ENCODE data around the gene BCAS3. TPM values are rescaled to one million over a fixed set of nuclear protein-coding genes. Genes with fewer than 3 reads are reported as not detected.

BCAS3 gene
- total RNA-seq, 1 experiment from 2014 or later = 11.4 TPM

DNA sequence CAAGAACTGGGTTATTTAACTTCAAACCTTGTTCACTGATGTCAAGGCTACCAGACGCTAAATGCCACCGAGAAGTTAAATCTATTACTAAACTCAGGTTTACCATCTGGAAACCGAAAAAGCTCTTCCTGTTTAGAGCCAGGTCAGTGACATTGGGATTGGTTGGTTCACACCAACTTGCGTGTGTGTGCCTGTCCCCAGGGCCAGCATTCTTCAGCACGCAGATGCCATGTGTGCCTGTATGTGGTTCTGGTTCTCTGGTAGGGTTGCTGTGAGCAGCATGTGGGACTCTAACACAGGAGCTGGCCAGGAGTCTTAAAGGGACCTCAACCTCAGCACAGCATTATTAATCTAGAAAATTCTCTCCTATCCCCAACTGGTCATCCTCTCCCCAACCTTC is 703.9 kb downstream of the BCAS3 start:
- no peak overlapping the region for H3K4me3 ChIP-seq (ENCODE audit: insufficient read depth, low read depth, low read length)
- DNase-seq = no peak
- no peaks in the 10 kb centered on the region for H3K27me3 ChIP-seq (ENCODE audit: control insufficient read depth, insufficient read depth, low read length)
- H3K36me3 ChIP-seq (replicated peaks; ENCODE audit: control insufficient read depth, insufficient read depth, low read length) = no peaks in the 10 kb centered on the region

DNA sequence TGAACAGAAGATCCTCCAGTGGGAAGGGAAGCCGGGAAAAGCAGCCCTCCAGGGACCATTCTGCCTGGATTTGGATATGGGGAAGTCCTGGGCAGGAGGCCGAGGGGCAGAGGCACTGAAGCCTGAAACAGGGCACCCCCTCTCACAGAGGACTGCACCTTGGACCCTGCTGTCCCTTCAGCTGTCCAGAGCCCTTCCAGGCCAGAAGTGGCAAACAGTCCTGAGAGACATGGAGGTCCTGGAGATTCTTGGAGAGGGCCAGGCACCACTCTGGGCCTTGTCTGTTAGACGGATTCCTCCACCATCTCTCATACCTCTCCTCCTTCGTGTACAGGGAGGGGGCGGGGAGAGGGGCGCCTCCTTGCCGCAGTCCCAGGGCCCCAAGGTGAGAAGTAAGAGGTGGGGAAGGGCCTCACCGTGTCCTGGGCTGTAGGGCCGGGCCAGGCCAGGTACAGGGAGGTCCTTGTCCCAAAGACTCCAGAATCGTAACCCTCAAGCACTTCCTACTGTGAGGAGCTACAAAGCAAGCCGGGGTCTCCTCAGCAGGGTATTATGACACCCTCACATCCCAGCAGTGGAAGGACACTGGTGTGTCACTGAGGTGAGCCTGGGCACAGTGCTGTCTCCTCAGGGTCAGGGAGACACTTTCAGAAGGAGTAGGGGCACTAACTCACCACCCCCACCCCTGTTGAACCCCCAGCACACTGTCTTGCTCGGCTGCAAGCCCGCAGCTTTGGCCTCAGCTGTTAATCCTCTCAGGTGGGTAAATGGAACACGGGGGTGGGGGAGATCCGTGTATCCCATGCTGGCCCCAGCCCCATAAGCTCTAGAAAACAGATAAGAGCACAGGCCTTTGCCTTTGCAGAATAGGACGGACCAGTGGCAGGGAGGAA is 705.4 kb downstream of the BCAS3 start:
- no peak for DNase-seq
- no peaks in the 10 kb centered on the region for H3K27me3 ChIP-seq (ENCODE audit: control insufficient read depth, insufficient read depth, low read length)
- H3K36me3 ChIP-seq (replicated peaks; ENCODE audit: control insufficient read depth, insufficient read depth, low read length) = no peaks in the 10 kb centered on the region
- H3K4me3 ChIP-seq (ENCODE audit: insufficient read depth, low read depth, low read length) = no peak overlapping the region

DNA sequence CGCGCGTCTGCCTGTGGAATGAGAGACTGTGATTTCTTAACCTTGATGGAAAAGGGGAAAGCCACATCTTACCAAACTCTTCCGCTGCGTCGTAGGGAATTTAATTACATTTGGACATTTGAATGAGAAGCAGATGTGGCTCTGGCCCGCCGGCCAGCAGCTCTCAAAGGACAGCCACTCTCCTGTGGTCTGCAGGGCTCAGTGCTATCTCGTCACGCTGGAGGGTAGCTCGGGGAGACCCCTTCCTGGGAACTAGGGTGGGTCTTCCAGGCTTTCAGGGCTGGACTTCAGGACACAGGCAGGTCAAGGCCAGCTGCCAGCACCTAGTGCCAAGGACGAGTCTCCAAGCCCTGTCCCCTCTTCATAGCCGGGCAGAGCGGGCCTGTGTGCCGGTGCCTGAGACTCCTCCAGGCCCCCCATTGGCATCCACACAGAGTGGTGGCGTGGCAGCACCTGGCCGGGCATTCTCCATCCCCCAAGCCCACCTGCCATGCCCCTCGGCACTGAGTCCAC is 706.1 kb downstream of the BCAS3 start:
- DNase-seq = no peak
- Histone ChIP-seq H3K36me3 (replicated peaks; ENCODE audit: control insufficient read depth, insufficient read depth, low read length) (no peaks in the 10 kb centered on the region), H3K27me3 (ENCODE audit: control insufficient read depth, insufficient read depth, low read length) (no peaks in the 10 kb centered on the region), H3K4me3 (ENCODE audit: insufficient read depth, low read depth, low read length) (no peak overlapping the region)

DNA sequence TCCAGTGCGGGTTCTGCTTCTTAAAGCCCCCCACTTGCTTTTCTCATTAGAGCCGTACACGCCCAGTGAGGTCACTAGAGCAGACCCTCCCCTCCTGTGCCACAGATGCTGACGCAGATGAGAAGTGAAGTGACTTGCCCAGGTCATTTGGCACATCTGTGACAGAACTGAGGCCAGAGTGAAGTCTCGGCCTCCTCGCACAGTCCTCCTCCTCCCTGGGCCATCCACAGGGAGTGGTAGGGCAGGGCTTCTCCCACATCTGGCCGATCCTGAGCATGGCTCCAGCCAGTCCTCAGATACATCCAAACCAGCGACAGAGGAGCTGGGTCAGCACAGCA is 706.7 kb downstream of the BCAS3 start:
- H3K27me3 ChIP-seq (ENCODE audit: control insufficient read depth, insufficient read depth, low read length) = no peaks in the 10 kb centered on the region
- no peak for DNase-seq

DNA sequence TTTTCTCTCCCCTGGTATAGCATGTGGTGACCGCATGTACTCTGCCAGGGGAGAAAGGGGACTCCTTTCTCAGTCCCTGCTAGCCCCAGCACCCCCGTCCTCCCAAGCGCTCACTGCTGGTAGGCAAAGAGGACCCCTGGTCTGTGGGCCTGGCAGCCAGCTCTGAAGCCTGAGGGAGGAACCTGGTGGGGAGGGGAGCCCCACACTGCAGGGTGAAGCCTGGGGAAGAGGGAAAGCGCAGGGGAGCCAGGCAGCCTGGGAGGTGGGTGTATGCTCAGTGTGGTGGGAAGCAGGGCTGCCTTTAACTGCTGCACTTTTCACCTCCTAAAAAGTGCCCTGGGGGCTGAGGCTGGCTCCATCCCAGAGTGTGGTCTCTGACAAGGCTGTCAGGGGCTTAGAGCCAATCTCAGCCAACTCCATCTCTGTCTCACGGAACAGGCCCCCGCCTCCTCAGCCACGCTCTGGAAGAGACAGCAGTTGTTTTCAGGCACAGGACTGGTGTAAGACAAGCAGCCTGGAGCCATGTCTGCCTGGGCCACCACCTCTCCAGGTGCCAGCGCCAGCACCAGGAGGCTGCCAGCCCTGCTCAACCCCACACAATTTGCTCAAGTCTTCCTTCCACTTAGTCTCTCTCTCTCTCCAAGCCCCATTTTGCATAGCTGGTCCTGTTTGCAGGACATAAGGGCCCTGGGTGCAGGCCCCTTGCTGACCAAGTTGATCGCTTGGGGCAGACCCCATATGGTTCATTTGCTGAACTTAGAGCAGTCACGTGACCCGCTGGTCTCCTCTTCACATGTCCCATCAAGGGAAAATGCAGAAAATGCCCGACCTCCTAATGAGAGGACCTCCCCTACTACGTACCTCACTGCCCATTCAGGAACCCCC is 707.3 kb downstream of the BCAS3 start:
- Histone ChIP-seq H3K27me3 (ENCODE audit: control insufficient read depth, insufficient read depth, low read length) (no peaks in the 10 kb centered on the region; the same call in 1 of the 2 replicates), H3K36me3 (replicated peaks; ENCODE audit: control insufficient read depth, insufficient read depth, low read length) (no peaks in the 10 kb centered on the region), H3K4me3 (ENCODE audit: insufficient read depth, low read depth, low read length) (no peak overlapping the region)
- DNase-seq = no peak

More for the DNA sequence above, 706.7 kb downstream of the BCAS3 start:
- no peak overlapping the region for H3K4me3 ChIP-seq (ENCODE audit: insufficient read depth, low read depth, low read length)
- H3K36me3 ChIP-seq (replicated peaks; ENCODE audit: control insufficient read depth, insufficient read depth, low read length) = no peaks in the 10 kb centered on the region

DNA sequence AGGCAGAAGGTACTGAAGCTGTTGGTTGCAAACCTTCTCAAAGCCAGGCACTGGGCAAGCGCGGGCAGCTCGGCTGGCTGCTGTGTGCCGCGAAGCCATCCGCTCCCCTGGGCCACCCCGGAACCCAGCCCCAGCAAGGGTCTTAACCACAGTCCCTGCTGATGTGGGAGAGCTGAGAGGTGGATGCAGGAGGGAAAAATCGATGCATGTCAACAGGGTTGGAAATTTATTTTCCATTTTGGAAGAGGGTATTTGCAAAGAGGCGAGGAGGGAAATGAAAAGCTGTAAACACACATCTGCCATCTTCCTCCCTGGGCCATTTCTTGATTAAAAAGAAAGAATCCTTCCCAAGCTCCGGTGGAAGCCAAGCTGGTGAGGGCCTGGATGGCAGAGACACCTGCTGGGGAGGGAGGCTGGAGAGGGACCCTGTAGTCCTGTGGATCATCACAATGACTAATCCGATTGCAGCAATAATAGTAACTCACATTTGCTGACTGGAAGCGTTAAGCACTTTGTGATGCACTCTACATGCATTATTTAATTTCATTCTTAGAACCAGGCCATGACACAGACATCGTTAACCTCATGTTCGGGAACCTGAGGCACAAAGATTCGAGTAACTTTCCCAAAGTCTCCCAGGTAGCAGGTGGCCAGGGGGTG is 708.1 kb downstream of the BCAS3 start:
- Histone ChIP-seq H3K36me3 (replicated peaks; ENCODE audit: control insufficient read depth, insufficient read depth, low read length) (no peaks in the 10 kb centered on the region), H3K27me3 (ENCODE audit: control insufficient read depth, insufficient read depth, low read length) (no peaks in the 10 kb centered on the region; the same call in 1 of the 2 replicates), H3K4me3 (ENCODE audit: insufficient read depth, low read depth, low read length) (no peak overlapping the region)
- no peak for DNase-seq

DNA sequence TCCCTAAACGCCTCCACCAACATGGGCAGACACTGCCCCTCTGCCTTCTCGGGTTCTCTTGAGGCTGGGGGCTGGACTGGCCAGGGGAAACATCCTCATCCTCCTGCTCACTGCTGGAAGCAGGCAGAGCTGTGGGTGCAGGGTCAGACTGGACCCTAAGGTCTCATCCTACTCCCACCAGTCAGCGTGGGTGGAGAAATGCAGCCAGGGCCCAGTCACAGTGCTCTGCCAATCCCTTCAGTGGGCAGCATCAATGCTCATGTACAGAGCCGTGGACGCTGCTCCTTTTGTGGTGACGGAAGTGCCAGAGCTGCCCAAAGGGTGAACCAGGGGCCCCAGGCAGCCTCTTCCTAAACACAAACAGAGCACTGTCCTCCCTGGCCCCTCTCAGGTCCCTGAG is 708.6 kb downstream of the BCAS3 start:
- H3K36me3 ChIP-seq (replicated peaks; ENCODE audit: control insufficient read depth, insufficient read depth, low read length) = no peaks in the 10 kb centered on the region
- no peaks in the 10 kb centered on the region; the same call in 1 of the 2 replicates for H3K27me3 ChIP-seq (ENCODE audit: control insufficient read depth, insufficient read depth, low read length)
- no peak overlapping the region for H3K4me3 ChIP-seq (ENCODE audit: insufficient read depth, low read depth, low read length)
- no peak for DNase-seq

DNA sequence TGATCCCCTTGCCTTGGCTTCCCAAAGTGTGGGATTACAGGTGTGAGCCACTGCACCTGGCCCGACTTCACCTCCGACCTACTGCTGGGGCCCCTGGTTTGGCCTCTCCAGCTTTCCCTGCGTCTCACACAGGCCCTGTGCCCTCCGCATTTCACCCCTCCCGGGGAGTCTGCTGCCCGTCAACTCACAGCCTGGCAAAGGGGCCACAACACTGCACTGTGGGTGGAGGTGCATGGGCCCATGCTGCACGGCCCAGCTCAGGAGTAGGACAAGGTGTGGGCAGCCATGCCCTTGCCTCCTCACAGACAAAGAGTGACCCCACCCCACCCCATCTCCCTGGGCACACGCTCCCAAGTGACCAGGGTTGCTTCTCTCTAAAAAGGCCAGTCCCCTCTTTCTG is 709.4 kb downstream of the BCAS3 start:
- DNase-seq = no peak
- H3K4me3 ChIP-seq (ENCODE audit: insufficient read depth, low read depth, low read length) = no peak overlapping the region
- no peaks in the 10 kb centered on the region; the same call in 1 of the 2 replicates for H3K27me3 ChIP-seq (ENCODE audit: control insufficient read depth, insufficient read depth, low read length)
- H3K36me3 ChIP-seq (replicated peaks; ENCODE audit: control insufficient read depth, insufficient read depth, low read length) = no peaks in the 10 kb centered on the region

DNA sequence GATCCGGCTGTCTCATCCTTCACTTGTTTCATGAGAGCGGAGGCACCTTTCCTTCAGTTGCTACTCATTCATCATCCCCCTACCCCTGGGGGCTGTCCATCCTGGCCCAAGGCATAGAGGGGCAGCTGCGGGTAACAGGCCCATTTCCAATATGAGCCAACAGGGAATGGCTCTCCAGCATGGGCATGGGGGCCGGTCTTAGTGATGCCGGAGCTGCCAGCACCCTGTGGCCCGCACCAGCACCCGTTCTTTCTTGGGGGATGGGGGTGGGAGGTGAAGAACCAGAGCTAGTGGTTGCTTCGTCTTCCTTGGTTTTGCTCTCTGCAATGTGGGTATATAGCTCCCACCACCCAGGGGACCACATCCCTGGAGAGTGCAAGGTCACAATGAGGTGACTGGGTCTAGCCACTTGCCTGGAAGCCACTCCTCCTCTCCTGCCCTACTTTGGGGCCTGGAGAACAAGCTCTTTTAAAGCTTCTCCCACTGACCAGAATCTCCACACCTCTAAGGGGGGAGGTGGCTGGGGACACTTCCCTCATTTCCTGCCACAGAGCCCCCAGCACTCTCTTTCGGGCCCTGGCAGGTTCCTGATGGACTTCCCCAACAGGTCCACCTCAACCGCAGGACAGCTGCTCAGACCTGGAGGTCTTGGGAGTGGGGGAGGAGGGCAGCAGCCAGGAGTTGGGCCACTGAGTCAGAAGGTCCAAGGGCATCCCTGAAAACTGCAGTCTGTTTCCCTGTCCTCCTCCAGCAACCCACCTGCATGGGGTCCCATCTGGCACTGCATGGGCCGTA is 710.1 kb downstream of the BCAS3 start:
- no peak for DNase-seq
- peaks cover 2% of the 10 kb centered on the region for H3K27me3 ChIP-seq (ENCODE audit: control insufficient read depth, insufficient read depth, low read length)
- no peaks in the 10 kb centered on the region for H3K36me3 ChIP-seq (replicated peaks; ENCODE audit: control insufficient read depth, insufficient read depth, low read length)
- H3K4me3 ChIP-seq (ENCODE audit: insufficient read depth, low read depth, low read length) = no peak overlapping the region

DNA sequence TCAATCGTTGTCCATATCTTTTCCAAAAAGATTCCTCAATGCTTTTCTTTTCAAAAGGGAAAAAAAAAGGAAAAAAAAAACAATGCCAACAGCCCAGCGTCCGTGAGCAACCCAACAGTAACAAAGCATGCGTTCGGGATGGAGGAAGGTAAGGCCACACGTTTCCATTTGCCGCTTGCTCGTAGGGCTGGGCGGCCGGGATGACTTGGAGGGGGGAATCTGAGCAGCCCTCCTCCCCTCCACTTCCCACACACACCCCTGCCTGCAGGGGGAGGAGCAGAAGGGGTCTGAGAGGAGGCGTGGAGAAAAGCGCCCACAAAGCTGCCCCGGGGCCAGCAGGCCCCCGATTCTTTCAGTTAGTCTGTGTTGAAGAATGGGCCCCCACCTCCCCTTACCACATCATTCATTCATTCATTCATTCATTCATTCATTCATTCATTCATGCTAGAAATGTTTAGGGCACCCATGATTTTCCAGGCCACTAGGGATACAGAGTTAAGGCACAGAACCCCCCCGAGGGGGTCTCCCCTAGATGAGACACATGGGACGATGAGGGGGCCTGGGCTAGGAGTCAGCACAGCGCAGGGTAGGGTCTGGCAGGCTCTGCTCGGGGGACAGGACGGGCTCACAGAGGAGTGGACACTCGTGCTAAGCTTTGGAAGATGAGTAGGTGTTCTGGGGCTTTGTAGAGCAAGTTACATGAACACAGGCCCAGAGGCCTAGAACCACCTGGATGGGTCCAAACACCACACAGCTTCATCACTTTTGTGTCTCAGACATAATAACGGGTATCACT is 711.1 kb downstream of the BCAS3 start:
- Histone ChIP-seq H3K36me3 (replicated peaks; ENCODE audit: control insufficient read depth, insufficient read depth, low read length) (no peaks in the 10 kb centered on the region), H3K4me3 (ENCODE audit: insufficient read depth, low read depth, low read length) (no peak overlapping the region), H3K27me3 (ENCODE audit: control insufficient read depth, insufficient read depth, low read length) (peaks cover 5% of the 10 kb centered on the region)
- DNase-seq = no peak

DNA sequence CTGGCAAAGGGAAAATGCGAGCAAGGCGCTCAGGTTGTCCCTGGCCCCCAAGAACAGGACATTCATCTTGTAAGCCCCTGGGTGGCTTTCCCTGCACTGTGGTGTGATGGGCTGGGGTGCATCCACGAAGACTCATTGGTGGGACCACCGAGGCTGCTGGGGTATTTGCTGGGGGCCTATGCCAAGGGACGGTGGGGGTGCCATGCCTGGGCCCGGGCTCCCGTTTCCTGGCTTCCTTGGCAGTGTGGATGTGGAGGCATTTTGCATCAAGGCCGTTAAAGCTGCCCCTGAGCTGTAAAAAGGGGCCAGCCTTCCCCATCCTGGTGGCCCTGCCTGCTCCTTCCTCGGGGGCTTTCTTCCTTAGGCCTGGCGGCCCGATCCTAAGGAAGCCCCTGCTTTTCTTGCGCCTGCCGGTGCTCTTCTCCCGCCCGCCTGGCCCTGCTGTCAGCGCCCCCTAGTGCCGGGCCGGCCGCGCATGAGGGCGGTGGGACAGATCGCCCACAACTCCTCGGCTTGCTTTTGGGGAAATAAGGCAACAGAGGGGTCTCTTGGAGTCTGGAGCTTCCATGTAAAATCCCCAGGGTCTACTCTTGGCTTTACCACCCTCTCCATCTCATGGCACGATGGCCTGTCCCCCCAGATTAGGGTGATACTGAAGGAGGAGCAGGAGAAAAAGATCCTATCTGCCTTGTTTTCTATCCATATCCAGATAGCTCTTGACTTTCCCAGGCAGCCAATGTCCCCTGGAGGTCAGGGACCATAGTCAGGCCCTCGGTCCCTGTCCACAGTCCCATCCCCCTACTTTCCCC is 712.2 kb downstream of the BCAS3 start:
- DNase-seq = peak; percentile 96
- H3K4me3 ChIP-seq (ENCODE audit: insufficient read depth, low read depth, low read length) = no peak overlapping the region
- no peaks in the 10 kb centered on the region for H3K36me3 ChIP-seq (replicated peaks; ENCODE audit: control insufficient read depth, insufficient read depth, low read length)
- peaks cover 17% of the 10 kb centered on the region for H3K27me3 ChIP-seq (ENCODE audit: control insufficient read depth, insufficient read depth, low read length)

DNA sequence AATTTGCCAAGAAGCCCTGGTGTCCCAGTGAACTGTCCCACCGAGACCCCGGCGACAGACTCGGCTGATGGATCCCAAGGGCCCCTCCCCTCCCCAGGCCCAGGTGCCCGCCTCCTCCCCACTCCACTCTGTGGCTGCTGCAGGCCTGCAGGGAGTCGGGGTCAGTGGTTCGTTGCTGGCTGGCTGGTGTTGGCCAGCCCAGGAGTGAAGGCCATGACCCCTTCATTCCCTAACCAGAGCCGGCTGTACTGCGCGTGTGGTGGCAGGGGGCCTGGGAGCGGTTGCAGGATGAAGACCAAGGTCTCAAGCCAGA is 712.8 kb downstream of the BCAS3 start:
- Histone ChIP-seq H3K4me3 (ENCODE audit: insufficient read depth, low read depth, low read length) (no peak overlapping the region), H3K36me3 (replicated peaks; ENCODE audit: control insufficient read depth, insufficient read depth, low read length) (no peaks in the 10 kb centered on the region), H3K27me3 (ENCODE audit: control insufficient read depth, insufficient read depth, low read length) (peaks cover 22% of the 10 kb centered on the region)
- peak; percentile 57 for DNase-seq
